HG03378 (cell line): ENCODE data around the gene TLX3.

Experiments used
- ATAC-seq: cut with Tn5 transposase; IDR thresholded peaks from one replicate; pipeline ENCODE4 v1.9.1; 2021; ENCODE audit warnings: mild to moderate bottlenecking, moderate library complexity; ENCODE audit not compliant: unreplicated experiment

TLX3 gene

GRCh38 chr5:171300358-171300757, 8.7 kb upstream of the TLX3 start:
- no peak for ATAC-seq

- ATAC-seq, result no peak
Measured at GRCh38 chr5:171306166-171306565, 2.9 kb upstream of the TLX3 start.

DNA sequence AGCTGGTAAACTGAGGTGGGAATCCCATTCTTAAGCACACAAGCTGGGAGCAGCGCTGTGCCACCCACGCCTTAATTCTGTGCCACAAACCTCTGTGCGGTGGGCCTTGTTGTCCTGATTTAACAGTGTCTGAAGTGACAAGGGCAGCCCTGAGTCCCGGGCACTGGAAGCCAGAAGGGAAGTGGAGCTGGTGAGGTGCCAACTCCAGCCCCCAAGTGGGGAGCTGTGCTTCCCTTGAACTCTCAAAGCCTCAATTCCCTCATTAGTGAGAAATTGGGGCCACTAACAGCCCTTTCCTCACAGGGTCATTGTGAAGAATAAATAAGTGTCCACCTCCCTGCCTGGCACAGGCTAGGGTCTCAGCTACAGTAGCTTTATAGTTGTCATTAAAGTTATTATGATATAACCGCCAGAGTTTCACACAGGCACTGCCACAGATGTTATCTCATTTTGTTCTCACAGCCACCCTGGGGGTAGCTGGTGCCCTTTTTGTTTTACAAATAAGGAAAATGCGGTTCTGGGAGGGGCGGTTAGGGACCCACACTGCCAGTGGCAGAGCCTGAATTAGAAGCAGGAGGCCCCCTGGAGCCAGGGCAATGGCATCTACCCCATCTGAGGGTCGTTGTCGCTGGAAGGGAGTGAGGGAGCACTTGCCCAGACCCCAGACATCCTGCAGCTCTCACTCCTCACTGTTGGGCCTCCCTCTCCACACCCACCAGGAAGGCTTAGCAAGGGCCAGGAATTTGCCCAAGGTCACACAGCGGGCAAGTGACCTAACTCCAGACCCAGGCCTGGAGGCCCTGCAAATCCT, 2.1 kb upstream of the TLX3 start:
- no peak for ATAC-seq

- no peak for ATAC-seq
Measured at GRCh38 chr5:171307789-171308452, 1.1 kb upstream of the TLX3 start.

DNA sequence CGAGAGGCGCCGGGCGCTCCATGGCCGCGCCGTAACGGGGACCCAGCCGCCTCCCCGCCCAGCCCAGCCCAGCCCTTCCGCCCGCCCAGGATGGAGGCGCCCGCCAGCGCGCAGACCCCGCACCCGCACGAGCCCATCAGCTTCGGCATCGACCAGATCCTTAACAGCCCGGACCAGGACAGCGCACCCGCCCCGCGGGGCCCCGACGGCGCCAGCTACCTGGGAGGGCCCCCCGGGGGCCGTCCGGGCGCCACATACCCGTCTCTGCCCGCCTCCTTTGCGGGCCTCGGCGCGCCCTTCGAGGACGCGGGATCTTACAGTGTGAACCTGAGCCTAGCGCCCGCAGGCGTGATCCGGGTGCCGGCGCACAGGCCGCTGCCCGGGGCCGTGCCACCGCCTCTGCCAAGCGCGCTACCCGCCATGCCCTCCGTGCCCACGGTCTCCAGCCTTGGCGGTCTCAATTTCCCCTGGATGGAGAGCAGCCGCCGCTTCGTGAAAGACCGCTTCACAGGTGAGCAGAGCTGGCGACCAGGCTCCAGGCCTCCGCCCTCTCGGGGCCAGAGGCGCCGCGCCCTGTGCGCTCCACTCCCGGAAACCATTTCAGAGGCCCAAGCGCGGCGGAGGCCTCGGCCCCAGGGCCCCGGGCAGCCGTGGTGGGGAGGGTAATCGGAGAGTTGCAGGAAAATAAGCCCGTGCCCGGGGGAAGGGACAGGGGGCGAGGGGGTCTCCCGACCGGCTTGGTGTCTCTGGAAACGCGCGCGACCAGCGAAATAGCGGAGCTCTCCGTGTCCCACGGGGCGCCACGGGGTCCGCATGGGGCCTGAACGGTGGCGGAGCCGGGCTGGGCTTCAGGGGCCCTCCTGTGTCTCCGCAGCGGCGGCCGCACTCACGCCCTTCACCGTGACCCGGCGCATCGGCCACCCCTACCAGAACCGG, 496 bp downstream of the TLX3 start:
- no peak for ATAC-seq

GRCh38 chr5:171310212-171310818, 1.3 kb downstream of the TLX3 start:
- ATAC-seq, result no peak

- no peak for ATAC-seq
Measured at GRCh38 chr5:171310819-171311321, 1.8 kb downstream of the TLX3 start.

DNA sequence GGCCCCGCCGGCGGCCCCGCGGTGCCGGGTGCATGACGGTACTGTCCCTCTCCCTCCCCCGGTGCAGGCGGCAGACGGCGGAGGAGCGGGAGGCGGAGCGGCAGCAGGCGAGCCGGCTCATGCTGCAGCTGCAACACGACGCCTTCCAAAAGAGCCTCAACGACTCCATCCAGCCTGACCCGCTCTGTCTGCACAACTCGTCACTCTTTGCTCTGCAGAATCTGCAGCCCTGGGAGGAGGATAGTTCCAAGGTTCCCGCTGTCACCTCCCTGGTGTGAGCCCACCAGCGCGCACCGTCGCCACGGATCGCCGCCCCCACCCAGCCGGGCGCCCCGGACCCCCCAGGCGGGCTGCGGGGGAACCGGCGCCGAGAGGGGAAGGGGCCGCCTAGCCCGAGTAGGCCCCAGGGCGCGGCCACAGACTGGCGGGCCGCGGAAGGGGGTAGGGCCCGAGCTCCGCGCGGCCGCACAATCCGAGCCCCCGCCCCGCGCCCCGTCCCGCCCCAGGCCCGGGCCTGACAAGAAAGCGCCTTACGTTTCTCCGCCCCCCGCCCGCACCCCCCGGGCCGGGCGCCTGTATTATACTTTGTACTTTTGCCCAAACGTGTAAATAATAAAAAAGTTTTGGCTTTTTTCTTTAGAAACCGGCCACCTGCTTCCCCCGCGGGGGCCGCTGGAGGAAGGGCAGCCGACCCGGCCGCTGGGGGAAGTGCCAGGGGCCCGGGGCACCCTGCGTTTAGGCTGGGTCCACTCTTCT, 2.5 kb downstream of the TLX3 start:
- ATAC-seq, result no peak

DNA sequence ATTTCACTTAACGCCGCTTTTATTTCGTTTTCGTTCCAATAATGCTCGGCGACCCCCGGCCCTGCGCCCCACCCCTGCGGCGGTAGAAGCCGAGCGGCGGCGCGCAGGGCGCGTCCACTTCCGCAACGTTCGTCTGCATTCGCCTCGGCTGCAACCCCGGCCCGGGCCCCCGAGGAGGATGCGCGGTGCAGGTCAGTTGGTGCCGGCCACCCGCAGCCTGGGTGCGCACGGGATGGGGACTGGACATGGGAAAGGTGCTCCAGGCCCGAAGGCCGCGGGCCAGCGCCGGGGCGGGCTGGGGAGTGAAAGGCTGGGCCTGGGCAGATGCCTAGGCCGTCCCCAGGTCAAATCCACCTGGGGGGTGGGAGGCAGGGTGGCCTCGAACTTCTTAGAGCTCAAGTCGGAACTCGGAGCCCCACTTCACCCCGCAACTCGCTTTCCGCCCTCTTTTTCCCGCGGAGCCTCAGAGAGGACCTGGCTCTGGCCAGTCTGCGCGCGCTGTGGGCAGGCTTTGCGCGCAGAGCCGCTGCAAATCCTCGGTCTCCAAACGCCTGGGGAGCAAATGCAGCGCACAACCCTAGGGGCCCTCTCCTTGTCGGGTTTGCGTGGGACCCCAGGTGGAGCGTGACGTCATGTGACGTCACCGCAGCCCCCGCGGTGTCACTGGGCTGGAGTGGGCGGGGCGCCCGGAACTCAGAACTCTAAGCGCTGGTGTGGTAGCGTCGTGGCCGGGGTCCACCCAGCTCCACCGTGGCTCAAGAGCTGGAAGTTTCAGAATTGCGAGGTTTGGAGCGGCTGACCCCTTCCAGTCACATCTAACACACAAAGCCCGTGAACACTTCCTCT, 3.3 kb downstream of the TLX3 start:
- no peak for ATAC-seq

GRCh38 chr5:171313481-171314206, 4.6 kb downstream of the TLX3 start:
- ATAC-seq, result no peak

- ATAC-seq, result no peak
Measured at GRCh38 chr5:171314728-171315385, 5.8 kb downstream of the TLX3 start.

GRCh38 chr5:171315386-171315891, 6.4 kb downstream of the TLX3 start:
- no peak for ATAC-seq

DNA sequence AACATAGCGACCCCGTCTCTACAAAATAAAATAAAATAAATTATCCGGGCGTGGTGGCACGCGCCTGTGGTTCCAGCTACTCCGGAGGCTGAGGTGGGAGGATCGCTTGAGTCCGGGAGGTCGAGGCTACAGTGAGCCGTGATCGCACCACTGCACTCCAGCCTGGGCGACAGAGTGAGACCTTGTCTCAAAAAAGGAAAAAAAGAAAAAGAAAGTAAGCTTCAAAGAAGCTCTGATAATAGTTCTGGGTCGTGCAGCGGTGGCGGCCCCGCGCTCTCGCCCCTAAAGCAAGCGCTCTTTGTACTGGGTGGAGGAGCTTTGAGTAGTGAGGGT, 6.8 kb downstream of the TLX3 start:
- ATAC-seq, result no peak

GRCh38 chr5:171316258-171317121, 7.4 kb downstream of the TLX3 start:
- ATAC-seq, result no peak

- ATAC-seq, result no peak
Measured at GRCh38 chr5:171317230-171317629, 8.2 kb downstream of the TLX3 start.

DNA sequence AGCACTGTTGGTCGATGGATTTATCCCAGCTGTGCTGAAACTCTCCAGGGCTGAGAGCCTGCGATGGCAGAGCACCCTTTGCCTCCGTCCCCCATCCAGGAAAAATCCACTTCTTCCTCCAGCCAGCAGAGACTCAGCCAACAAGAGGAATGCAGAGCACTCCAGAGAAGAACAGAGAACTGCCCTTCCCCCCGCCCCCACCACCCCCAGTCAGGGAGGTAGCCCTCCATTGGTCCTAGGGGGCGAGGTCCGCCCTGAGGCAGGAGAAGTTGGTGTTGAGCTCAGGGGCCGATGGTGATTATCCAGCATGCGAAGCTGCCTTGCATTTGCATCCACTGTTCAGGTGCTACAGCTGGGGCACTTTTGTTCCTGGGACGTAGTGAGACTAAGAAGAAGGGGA, 9.0 kb downstream of the TLX3 start:
- no peak for ATAC-seq

- no peak for ATAC-seq
Measured at GRCh38 chr5:171321447-171321846, 12.4 kb downstream of the TLX3 start.
